Measurements from ENCODE around the gene ACTG2. TPM values are rescaled to one million over a fixed set of nuclear protein-coding genes. Genes with fewer than 3 reads are reported as not detected.

The ACTG2 gene
- total RNA-seq, 1 donor from 2014 or later, result 0.19 TPM

- no peaks in the 10 kb centered on the region for H3K4me1 Mint-ChIP-seq (ENCODE audit: low read depth)
- H3K36me3 Mint-ChIP-seq (ENCODE audit: insufficient read depth), result peaks cover 19% of the 10 kb centered on the region
- TF ChIP-seq CTCF (IDR thresholded peaks at IDR 0.05; ENCODE audit: unreplicated experiment), result no peak
- DNase-seq (ENCODE audit: low spot score, unreplicated experiment), result no peak
- no peak overlapping the region for H3K4me3 Mint-ChIP-seq (ENCODE audit: low read depth)
- no peaks in the 10 kb centered on the region for H3K27me3 Mint-ChIP-seq
- peaks cover 7% of the 10 kb centered on the region for H3K9me3 Mint-ChIP-seq (ENCODE audit: low read depth)
- no peak overlapping the region for H3K27ac Mint-ChIP-seq
Measured at GRCh38 chr2:73961823-73962615, 69.2 kb downstream of the ACTG2 start.

- Mint-ChIP-seq H3K4me3 (ENCODE audit: low read depth) (no peak overlapping the region), H3K27ac (peak overlapping the region; percentile 67), H3K36me3 (ENCODE audit: insufficient read depth) (peaks cover 18% of the 10 kb centered on the region), H3K27me3 (no peaks in the 10 kb centered on the region), H3K4me1 (ENCODE audit: low read depth) (no peaks in the 10 kb centered on the region), H3K9me3 (ENCODE audit: low read depth) (peaks cover 7% of the 10 kb centered on the region)
- TF ChIP-seq CTCF (IDR thresholded peaks at IDR 0.05; ENCODE audit: unreplicated experiment), result no peak
- DNase-seq (ENCODE audit: low spot score, unreplicated experiment), result no peak
Measured at GRCh38 chr2:73962798-73963197, 70.0 kb downstream of the ACTG2 start.

- no peak overlapping the region for H3K27ac Mint-ChIP-seq
- H3K4me3 Mint-ChIP-seq (ENCODE audit: low read depth), result no peak overlapping the region
- H3K36me3 Mint-ChIP-seq (ENCODE audit: insufficient read depth), result peaks cover 11% of the 10 kb centered on the region
- peaks cover 7% of the 10 kb centered on the region for H3K9me3 Mint-ChIP-seq (ENCODE audit: low read depth)
- no peak for DNase-seq (ENCODE audit: low spot score, unreplicated experiment)
- H3K27me3 Mint-ChIP-seq, result peaks cover 2% of the 10 kb centered on the region
- no peaks in the 10 kb centered on the region for H3K4me1 Mint-ChIP-seq (ENCODE audit: low read depth)
- TF ChIP-seq CTCF (IDR thresholded peaks at IDR 0.05; ENCODE audit: unreplicated experiment), result no peak
Measured at GRCh38 chr2:73963385-73964120, 70.7 kb downstream of the ACTG2 start.

- Mint-ChIP-seq H3K4me1 (ENCODE audit: low read depth) (no peaks in the 10 kb centered on the region), H3K27me3 (peaks cover 6% of the 10 kb centered on the region), H3K9me3 (ENCODE audit: low read depth) (peaks cover 7% of the 10 kb centered on the region), H3K27ac (no peak overlapping the region), H3K36me3 (ENCODE audit: insufficient read depth) (peaks cover 11% of the 10 kb centered on the region), H3K4me3 (ENCODE audit: low read depth) (no peak overlapping the region)
- DNase-seq (ENCODE audit: low spot score, unreplicated experiment), result no peak
- no peak for TF ChIP-seq CTCF (IDR thresholded peaks at IDR 0.05; ENCODE audit: unreplicated experiment)
Measured at GRCh38 chr2:73964223-73964622, 71.4 kb downstream of the ACTG2 start.

GRCh38 chr2:73965053-73965452 is 72.2 kb downstream of the ACTG2 start:
- Mint-ChIP-seq H3K4me3 (ENCODE audit: low read depth) (no peak overlapping the region), H3K27me3 (peaks cover 8% of the 10 kb centered on the region), H3K4me1 (ENCODE audit: low read depth) (no peaks in the 10 kb centered on the region), H3K27ac (no peak overlapping the region), H3K9me3 (ENCODE audit: low read depth) (peaks cover 7% of the 10 kb centered on the region), H3K36me3 (ENCODE audit: insufficient read depth) (peaks cover 8% of the 10 kb centered on the region)
- no peak for DNase-seq (ENCODE audit: low spot score, unreplicated experiment)
- TF ChIP-seq CTCF (IDR thresholded peaks at IDR 0.05; ENCODE audit: unreplicated experiment), result no peak
